Kasumi-1 (cell line): Measurements from ENCODE around the gene TANC1.

Experiments used
- DNase-seq, 2 experiments: peaks; one replicate each; lab custom pipeline; 2025; lab: John Stamatoyannopoulos, UW

TANC1 gene

DNA sequence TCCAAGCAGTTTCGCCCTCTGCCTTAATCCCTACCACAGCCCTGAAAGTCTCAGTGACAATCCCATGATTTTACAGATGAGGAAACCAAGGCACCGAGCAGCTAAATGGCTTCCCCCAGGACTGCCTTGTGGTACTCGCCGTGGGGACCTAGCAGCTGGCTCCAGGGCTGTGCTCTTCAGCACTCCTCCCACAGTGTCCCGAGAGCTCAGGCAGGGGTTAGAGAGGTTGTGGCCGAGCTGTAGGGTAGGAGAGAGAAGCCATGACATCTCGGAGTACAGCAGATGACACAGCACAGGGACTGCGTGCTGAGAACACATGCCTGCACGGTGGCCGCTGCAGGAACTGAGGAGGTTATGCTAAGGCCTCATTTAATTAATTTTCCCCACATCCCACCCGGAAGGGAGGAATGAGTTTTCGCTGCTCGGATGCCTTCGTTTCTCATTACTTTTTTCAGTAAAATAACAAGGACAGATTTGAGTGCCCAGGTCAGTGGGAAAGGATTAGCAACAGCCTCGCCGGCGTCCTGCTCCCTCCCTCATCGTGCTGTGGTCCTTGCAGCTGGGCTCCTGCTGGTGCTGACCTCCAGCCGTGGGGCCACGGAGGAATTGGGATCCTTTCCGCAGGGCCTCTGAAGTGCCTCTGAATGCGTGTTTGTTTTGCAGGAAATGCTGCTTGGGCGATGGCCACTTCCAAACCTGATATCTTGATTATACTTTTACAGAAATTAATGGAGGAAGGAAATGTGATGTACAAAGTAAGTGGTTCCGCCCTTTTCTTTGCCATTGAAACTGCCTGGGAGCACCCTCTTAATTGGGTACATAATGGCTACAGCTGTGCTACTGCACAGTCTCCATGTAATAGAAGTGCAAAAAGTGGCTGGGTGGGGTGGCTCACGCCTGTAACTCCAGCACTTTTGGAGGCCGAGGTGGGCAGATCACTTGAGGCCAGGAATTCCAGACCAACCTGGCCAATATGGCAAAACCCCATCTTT is 256.9 kb downstream of the TANC1 start:
- no peak for DNase-seq

DNA sequence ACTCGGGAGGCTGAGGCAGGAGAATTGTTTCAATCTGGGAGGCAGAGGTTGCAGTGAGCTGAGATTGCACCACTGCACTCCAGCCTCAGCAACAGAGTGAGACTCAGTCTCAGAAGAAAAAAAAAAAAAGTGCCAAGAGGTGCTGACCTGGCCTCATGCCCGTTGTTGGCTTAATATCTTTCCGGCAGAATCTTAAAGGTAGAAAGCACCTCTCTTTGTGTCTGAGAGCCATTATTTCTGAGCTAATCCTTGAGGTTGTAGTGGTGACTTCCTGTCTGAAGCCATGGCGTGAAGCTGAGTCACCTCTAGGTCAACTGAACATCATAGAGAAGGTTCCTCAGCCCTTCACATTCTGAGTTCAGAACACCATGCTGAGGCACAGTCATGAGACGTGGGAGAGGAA is 257.6 kb downstream of the TANC1 start:
- DNase-seq = peak in 1 of 2 experiments; percentile 24

DNA sequence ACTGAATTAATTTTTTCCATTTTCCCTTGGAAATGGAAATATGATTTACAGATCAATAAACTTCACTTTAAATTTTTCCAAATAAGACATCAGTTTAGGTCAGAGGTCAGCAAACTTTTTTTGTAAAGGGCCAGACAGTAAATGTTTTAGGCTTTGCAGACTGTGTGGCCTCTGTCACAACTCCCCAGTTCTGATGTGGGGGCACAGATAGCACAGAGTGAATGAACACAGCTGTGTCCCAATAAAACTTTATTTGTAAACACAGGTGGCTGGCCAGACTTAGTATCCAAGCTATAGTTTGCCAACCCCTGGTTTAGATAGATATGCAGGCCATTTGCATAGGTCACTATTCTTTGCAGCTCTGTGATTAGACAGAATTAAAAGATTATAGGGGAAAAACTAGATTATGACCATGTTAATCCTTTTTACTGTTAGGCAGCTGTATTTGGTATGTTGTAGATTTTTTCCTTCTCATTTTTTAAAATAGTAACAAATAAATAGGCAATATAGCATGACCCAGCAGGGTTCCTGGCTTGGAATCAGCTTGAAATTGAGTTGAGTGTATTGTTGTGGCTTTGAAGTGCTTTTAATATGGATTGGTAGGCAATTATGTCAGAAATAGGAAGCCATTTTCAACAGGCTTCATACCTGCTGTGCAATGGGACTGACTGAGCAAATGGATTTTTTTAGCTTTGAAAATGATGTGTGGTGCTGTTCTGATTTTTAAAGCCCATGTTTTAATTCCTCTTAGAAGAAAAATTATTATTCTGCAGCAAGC is 258.4 kb downstream of the TANC1 start:
- no peak for DNase-seq

DNA sequence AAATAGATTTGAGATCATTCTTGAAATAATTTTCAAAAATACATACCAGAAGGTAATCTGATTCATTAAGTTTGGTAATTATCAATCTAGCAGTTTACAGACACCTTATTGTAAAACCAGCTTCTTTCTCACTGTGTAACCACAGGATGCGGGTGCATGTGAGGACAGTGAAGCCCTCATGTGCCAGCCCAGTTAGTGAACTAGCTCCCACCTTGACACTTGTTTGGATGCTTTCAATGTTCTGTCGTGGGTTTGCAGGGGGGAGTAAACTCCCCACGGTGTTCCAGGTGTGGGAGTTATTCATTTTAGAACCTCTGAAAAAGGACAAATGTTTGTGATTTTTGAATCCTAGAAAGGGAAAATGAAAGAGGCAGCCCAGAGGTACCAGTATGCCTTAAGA is 259.0 kb downstream of the TANC1 start:
- DNase-seq = no peak

GRCh38 chr2:159228081-159228581 is 259.7 kb downstream of the TANC1 start:
- DNase-seq = no peak

- DNase-seq = no peak
Measured at GRCh38 chr2:159229476-159230144, 261.2 kb downstream of the TANC1 start.

- no peak for DNase-seq
Measured at GRCh38 chr2:159230145-159230877, 261.9 kb downstream of the TANC1 start.

GRCh38 chr2:159232456-159233170 is 264.2 kb downstream of the TANC1 start:
- DNase-seq = no peak

DNA sequence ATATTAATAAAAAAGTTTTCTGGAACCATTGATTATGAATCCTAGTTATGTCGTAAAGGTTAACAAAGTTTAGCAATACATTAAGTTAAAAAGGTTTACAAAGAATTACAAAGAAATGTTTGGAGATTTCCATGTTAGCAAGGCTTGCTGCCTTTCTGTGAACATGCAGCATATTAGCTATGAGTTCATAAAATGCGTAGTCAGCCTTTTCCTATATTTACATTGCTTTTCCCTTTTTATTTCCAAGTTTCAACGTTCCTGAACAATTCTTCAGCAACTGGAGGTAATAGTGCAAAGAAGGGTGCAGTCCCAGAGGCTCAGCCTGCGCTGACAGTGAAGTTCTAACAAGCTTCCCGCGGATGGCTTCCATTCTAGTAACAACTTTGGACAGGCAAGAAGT is 266.4 kb downstream of the TANC1 start:
- no peak for DNase-seq

GRCh38 chr2:159243529-159243928 is 275.1 kb downstream of the TANC1 start:
- DNase-seq = no peak

DNA sequence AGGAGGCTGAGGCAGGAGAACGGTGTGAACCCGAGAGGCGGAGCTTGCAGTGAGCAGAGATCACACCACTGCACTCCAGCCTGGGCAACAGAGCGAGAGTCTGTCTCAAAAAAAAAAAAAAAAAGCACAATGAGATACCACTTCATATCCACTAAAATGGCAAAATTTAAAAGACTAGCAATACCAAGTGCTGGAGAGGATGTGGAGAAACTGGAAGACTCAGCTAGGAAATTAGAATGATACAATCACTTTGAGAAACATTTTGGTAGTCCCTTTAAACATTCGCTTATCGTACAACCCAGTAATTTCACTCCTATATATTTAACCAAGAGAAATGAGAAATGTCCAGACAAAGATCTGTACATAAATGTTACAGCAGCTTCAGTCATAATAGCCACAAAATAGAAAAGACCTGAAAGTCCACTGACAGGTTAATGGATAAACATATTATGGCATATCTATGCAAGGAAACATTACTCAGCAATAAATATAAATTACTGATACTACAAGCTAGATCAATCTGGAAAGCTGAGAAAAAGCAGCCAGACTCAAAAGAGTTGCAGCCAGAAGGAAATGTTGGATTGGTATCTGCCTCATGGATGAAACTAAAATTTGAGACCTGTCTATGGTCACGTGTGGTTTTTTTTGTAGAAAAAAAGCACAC is 278.0 kb downstream of the TANC1 start:
- no peak for DNase-seq

DNA sequence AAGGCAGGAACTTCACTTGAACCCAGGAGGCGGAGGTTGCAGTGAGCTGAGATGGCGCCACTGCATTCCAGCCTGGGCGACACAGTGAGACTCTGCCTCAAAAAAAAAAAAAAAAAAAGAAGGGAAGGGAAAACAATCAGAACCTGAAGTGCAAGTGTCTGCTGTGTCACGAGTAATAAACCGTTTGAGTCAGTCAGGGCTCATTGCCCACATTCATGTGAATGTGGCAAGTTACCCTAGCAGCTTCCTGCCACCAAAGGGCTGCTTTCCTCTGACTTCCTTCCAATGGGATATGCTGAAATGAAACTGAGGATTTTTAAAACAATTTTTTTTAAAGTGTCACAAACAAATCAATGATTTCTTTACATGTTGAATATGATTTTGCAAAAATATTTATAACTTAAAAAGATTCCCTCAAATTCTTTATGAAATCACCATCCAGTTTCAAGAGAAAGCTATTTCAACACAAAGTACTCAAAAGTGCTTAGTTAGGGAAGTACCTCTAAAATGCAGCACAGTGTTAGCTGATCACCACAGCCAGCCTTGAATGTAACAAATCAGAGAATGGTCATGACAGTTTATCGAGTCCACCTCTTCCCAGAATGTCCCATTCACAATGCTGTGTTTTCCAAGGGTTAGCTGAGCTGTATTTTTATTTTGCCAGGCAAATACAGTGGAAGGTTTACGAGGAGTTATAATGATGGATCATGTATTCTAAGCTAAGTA is 281.7 kb downstream of the TANC1 start:
- DNase-seq = peak; percentile 95

- peak; percentile 14 to 53 for DNase-seq
Measured at GRCh38 chr2:159251296-159252173, 283.1 kb downstream of the TANC1 start.

GRCh38 chr2:159252905-159253304 is 284.5 kb downstream of the TANC1 start:
- no peak for DNase-seq

GRCh38 chr2:159256159-159256558 is 287.7 kb downstream of the TANC1 start:
- DNase-seq = no peak

- no peak for DNase-seq
Measured at GRCh38 chr2:159262226-159262625, 293.8 kb downstream of the TANC1 start.

GRCh38 chr2:159262904-159263303 is 294.5 kb downstream of the TANC1 start:
- DNase-seq = no peak

DNA sequence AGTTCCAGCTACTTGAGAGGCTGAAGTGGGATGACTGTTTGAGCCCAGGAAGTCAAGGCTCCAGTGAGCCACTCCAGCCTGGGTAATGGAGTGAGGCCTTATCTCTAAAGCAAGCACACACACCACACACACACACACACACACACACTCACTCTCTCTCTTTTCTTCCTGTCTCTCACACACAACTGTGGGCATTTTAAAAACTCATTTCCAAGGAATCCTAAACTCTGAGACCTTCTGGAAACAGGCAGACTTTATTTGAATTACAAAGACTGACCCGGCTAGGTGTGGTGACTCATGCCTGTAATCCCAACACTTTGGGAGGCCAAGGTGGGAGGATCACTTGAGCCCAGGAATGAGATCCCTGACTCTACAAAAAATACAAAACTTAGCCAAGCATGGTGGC is 296.7 kb downstream of the TANC1 start:
- no peak for DNase-seq

DNA sequence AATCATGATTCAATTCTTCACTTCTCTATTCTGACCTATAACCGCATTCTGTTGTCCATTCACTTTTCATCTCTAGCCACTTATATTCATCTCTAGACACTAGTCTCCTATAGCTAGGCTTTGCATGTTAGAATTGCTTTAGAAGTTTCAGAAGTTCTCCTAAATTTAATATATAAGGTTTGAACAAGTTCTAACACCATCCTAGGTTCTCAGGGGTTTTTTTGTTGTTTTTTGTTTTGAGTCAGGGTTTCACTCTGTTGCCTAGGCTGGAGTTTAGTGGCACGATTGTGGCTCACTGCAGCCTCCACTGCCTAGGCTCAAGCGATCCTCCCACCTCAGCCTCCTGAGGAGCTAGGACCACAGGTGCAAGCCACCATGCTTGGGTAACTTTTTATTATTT is 298.1 kb downstream of the TANC1 start:
- no peak for DNase-seq
